ENCODE data around the gene ADCY10. TPM values are rescaled to one million over a fixed set of nuclear protein-coding genes. Genes with fewer than 3 reads are reported as not detected.

ADCY10 gene
- total and polyA plus RNA-seq, 9 of the 15 experiments (the other 6 are each of a cell fraction or from before 2014, with no cell fraction given) = 0.08 to 0.86 (median 0.22) TPM

DNA sequence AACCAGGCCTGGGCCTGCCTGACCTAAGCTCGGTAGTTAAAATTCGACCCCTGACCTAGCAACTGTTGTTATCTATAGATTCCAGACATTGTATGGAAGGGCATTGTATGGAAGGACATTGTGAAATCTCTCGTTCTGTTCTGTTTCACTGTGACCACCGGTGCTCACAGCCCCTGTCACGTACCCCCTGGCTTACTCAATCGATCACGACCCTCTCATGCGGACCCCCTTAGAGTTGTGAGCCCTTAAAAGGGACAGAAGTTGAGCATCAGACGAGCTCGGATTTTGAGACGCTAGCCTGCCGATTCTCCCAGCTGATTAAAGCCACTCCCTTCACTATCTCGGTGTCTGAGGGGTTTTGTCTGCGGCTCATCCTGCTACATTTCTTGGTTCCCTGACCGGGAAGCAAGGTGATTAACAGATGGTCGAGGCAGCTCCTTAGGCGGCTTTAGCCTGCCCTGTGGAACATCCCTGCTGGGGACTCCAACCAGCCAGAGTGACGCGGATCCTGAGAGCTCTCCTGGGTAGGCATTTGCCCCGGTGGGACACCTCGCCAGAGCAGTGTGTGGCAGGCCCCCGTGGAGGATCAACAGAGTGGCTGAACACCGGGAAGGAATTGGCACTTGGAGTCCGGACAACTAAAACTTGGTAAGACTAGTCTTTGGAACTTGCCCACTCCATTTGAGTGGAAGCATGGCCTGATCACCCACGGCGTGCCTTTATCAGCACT is 50.6 kb downstream of the ADCY10 start (continued):
- TF ChIP-seq, protein P1, sequence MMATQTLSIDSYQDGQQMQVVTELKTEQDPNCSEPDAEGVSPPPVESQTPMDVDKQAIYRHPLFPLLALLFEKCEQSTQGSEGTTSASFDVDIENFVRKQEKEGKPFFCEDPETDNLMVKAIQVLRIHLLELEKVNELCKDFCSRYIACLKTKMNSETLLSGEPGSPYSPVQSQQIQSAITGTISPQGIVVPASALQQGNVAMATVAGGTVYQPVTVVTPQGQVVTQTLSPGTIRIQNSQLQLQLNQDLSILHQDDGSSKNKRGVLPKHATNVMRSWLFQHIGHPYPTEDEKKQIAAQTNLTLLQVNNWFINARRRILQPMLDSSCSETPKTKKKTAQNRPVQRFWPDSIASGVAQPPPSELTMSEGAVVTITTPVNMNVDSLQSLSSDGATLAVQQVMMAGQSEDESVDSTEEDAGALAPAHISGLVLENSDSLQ (IDR thresholded peaks at IDR 0.05) = peak; percentile 4; the same call in 1 of the 2 replicates
- peak; percentile 44; the same call in 1 of the 2 replicates for TF ChIP-seq STAT5A (IDR thresholded peaks at IDR 0.05; ENCODE audit: borderline replicate concordance, low read length)

DNA sequence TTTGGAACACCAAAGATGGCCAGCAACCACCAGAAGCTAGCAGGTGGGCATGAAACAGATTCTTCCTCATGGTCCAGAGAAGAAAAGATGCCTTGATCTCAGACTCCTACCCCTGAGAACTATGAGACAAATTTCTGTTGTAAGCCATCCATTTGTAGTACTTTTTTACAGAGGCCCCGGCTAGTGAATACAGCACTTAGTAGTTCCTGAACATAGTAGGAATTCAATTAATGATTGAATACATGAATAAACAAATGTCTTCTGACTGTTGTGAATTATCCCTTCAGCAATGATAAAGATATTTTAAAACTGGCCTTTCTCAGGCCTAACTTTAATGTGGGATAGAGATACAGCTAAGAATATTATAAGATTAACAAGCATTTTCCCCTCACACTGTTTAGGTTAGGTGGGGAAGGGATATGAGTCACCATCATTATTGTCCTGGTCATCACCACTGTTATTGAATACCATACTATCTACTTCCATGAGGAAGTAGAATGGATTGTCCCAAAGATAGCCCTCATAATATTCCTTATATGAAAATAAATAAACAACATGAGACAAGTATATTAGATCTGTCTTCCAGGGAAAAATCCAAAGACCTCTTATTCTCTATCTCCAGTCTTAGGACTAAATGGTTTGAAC is 51.4 kb downstream of the ADCY10 start:
- Histone ChIP-seq H3K9me3 (replicated peaks; ENCODE audit: control insufficient read depth, insufficient read depth, low read depth, low read length) (no peaks in the 10 kb centered on the region), H3K27me3 (ENCODE audit: control insufficient read depth in 2 of 2, insufficient read depth in 2 of 2, low read length in 2 of 2) (no peaks in the 10 kb centered on the region), H3K9me1 (ENCODE audit: control insufficient read depth, insufficient read depth, low read length) (no peaks in the 10 kb centered on the region), H4K20me1 (replicated peaks; ENCODE audit: control insufficient read depth, insufficient read depth, low read length) (no peaks in the 10 kb centered on the region), H3K9ac (ENCODE audit: insufficient read depth in 1 of 2, low read depth in 2 of 2, low read length in 2 of 2) (peak overlapping the region in 1 of 2 experiments; percentile 75; a peak in 2 of 4 replicates), H3K4me1 (replicated peaks in 1 of 2; ENCODE audit: control insufficient read depth in 2 of 2, insufficient read depth in 2 of 2, low read length in 2 of 2) (peaks cover 21 to 44% of the 10 kb centered on the region in 2 experiments; a peak in 4 of 5 replicates), H3K4me3 (no peak overlapping the region), H3K79me2 (ENCODE audit: control insufficient read depth, insufficient read depth, low read length) (peaks cover 36% of the 10 kb centered on the region), H3K4me2 (ENCODE audit: insufficient read depth, low read length) (peak overlapping the region; percentile 78; the same call in 1 of the 2 replicates), H3K27ac (ENCODE audit: extremely low read depth, low read depth, low read length) (peak overlapping the region; percentile 64; the same call in 1 of the 3 replicates), H2AFZ (ENCODE audit: low read depth, low read length) (peak overlapping the region; percentile 36; the same call in 1 of the 2 replicates), H3K36me3 (ENCODE audit: control insufficient read depth, insufficient read depth, low read length) (no peaks in the 10 kb centered on the region)
- BruUV-seq (replicated peaks) = no TSS peak
- WGBS (ENCODE audit: insufficient coverage, low coverage, missing lambda C conversion rate) = 65% methylated on average over 1 of the region's 1 CpG
- DNase-seq (ENCODE audit: extremely low read depth in 1 of 4, low spot score in 3 of 4) = peak in 1 of 4 experiments; percentile 45
- ChIA-PET CTCF (ENCODE audit: low intra/inter-chr PET ratio) (no interaction called here), POLR2A (interaction anchor here (0.6 to 1.0 kb wide), 3 partner anchors 9 to 73 kb away, joined by 3 to 4 read pairs (median 4); no protein-coding TSS in a partner anchor)
- FAIRE-seq = no peak
- intact Hi-C loops (cut with micrococcal nuclease) (loop anchor here (10.0 kb wide), 1 partner anchor 228 kb away; the partner anchor contains the start of gene RCSD1), in situ Hi-C loops (cut with MboI) (no loop called here)
- ATAC-seq = peak; percentile 10
- peak; percentile 82 for TF ChIP-seq JUND (IDR thresholded peaks at IDR 0.05; ENCODE audit: borderline replicate concordance, low read depth, low read length)
- TF ChIP-seq JUND (tag; IDR thresholded peaks at IDR 0.05; ENCODE audit: borderline replicate concordance, low read depth, low read length) = peak; percentile 84; the same call in 2 of the 3 replicates
- TF ChIP-seq ZNF124 (CRISPR knock-in tag; IDR thresholded peaks at IDR 0.05) = no peak
- no peak for TF ChIP-seq HMG20B (CRISPR knock-in tag; IDR thresholded peaks at IDR 0.05)
- TF ChIP-seq POLR2B (IDR thresholded peaks at IDR 0.05; ENCODE audit: low read depth, partially characterized antibody) = no peak
- TF ChIP-seq SAP30 (IDR thresholded peaks at IDR 0.05; ENCODE audit: borderline replicate concordance, insufficient read depth, low read depth, low read length, poor library complexity, severe bottlenecking) = no peak
- no peak for TF ChIP-seq BMI1 (IDR thresholded peaks at IDR 0.05; ENCODE audit: low read length)
- TF ChIP-seq ZNF79 (CRISPR knock-in tag; IDR thresholded peaks at IDR 0.05; ENCODE audit: low read depth) = no peak
- 0 out of 2 replicates have a peak, but pooled peaks have one; percentile 11 for TF ChIP-seq SMARCC2 (IDR thresholded peaks at IDR 0.05; ENCODE audit: low read depth)
- no peak for TF ChIP-seq CBX5 (IDR thresholded peaks at IDR 0.05; ENCODE audit: borderline replicate concordance, low read depth)
- no peak for TF ChIP-seq ZBTB7A (IDR thresholded peaks at IDR 0.05; ENCODE audit: borderline replicate concordance, control insufficient read depth, low read depth, low read length)
- TF ChIP-seq HDAC1 (IDR thresholded peaks at IDR 0.05) = no peak
- TF ChIP-seq, protein P2, sequence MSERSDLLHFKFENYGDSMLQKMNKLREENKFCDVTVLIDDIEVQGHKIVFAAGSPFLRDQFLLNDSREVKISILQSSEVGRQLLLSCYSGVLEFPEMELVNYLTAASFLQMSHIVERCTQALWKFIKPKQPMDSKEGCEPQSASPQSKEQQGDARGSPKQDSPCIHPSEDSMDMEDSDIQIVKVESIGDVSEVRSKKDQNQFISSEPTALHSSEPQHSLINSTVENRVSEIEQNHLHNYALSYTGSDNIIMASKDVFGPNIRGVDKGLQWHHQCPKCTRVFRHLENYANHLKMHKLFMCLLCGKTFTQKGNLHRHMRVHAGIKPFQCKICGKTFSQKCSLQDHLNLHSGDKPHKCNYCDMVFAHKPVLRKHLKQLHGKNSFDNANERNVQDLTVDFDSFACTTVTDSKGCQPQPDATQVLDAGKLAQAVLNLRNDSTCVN (CRISPR knock-in tag; IDR thresholded peaks at IDR 0.05) = no peak
- TF ChIP-seq RBFOX2 (IDR thresholded peaks at IDR 0.05; ENCODE audit: low read depth, low read length) = no peak
- no peak for TF ChIP-seq PPARD (CRISPR knock-in tag; IDR thresholded peaks at IDR 0.05)
- TF ChIP-seq HIVEP1 (CRISPR knock-in tag; IDR thresholded peaks at IDR 0.05) = no peak
